ENCODE data around the gene TGFBR3L. TPM values are rescaled to one million over a fixed set of nuclear protein-coding genes. Genes with fewer than 3 reads are reported as not detected.
"Not testable (repeated sequence)": the region's sequence is repeated elsewhere in the genome, so short reads cannot be mapped to it uniquely, and the experiment has no call there.

Gene TGFBR3L
- total RNA-seq, 2 donors from 2014 or later = 7.4 to 9.7 TPM

- ATAC-seq (replicated peaks in 1 of 2) (no peak), DNase-seq (no peak)
- H3K27me3 Mint-ChIP-seq (ENCODE audit: low read depth) = no peaks in the 10 kb centered on the region
- H3K36me3 Mint-ChIP-seq (ENCODE audit: insufficient read depth in 2 of 2) = no peaks in the 10 kb centered on the region
- peak overlapping the region; percentile 59 to 82 for H3K4me3 Mint-ChIP-seq
- H3K9me3 Mint-ChIP-seq = no peaks in the 10 kb centered on the region
- no peak overlapping the region for H3K27ac Mint-ChIP-seq
- peaks cover 16% of the 10 kb centered on the region for H3K4me1 Mint-ChIP-seq (ENCODE audit: low read depth)
Observed at GRCh38 chr19:7926727-7927604, 12.3 kb downstream of the TGFBR3L start.

GRCh38 chr19:7927605-7928333, 13.1 kb downstream of the TGFBR3L start:
- H3K4me3 Mint-ChIP-seq = no peak overlapping the region
- no peaks in the 10 kb centered on the region for H3K9me3 Mint-ChIP-seq
- H3K4me1 Mint-ChIP-seq (ENCODE audit: low read depth) = peaks cover 16% of the 10 kb centered on the region
- H3K27me3 Mint-ChIP-seq (ENCODE audit: low read depth) = no peaks in the 10 kb centered on the region
- no peaks in the 10 kb centered on the region for H3K36me3 Mint-ChIP-seq (ENCODE audit: insufficient read depth in 2 of 2)
- DNase-seq (no peak), ATAC-seq (replicated peaks in 1 of 2) (no peak)
- H3K27ac Mint-ChIP-seq = no peak overlapping the region

GRCh38 chr19:7928334-7928706, 13.7 kb downstream of the TGFBR3L start:
- H3K4me3 Mint-ChIP-seq = no peak overlapping the region
- no peaks in the 10 kb centered on the region for H3K27me3 Mint-ChIP-seq (ENCODE audit: low read depth)
- ATAC-seq (replicated peaks in 1 of 2) = no peak
- H3K36me3 Mint-ChIP-seq (ENCODE audit: insufficient read depth in 2 of 2) = no peaks in the 10 kb centered on the region
- peaks cover 16% of the 10 kb centered on the region for H3K4me1 Mint-ChIP-seq (ENCODE audit: low read depth)
- no peaks in the 10 kb centered on the region for H3K9me3 Mint-ChIP-seq
- no peak for DNase-seq
- peak overlapping the region; percentile 34 for H3K27ac Mint-ChIP-seq

DNA sequence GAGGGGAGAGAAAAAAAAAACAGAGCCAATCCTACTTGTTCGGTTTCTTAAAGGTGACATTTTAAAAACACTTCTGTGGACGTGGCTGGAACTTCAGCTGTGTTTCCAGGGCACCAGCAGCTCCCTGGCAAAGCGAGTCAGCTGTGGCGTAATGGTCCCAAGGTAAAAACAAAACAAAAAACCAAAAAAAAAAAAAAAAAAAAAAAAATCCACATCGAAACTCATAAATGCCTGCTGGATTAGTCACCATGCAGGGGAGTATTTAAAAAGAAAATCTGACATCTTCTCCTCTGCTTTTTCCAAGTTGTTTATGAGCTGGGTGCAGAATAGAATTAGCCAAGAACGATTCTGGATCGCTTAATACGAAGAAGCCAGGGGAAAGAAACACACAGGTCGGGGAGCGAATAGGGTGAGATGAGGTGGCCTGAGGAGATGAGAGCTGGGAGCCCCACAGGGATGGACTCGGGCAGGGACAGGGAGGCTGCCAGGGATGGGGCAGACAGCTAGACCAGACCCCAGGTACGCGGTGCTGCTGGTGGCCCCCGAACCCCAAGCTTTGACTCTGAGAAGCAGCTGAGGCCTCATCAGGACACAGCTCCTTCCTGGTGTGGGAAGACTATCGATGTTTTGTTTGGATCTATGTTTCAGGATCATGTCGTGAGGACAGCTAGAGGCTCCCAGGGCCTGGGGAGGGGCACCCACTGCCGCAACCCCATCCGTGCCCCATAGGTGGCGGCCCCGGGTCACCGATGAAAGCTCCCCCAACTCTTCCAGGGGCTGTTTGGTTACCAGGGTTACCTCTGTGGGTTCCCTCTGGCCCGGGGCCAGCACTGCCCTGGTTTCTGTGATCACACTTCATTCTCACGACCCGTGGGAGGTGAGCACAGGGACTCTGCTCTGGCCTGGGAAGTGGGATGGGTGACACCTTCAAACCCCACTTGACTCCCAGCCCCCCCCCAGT, 14.4 kb downstream of the TGFBR3L start:
- peak; percentile 81 to 84 for DNase-seq
- H3K4me3 Mint-ChIP-seq = no peak overlapping the region
- H3K4me1 Mint-ChIP-seq (ENCODE audit: low read depth) = peaks cover 16% of the 10 kb centered on the region
- peaks cover 0 to 1% of the 10 kb centered on the region in 2 donors for H3K36me3 Mint-ChIP-seq (ENCODE audit: insufficient read depth in 2 of 2)
- no peak overlapping the region for H3K27ac Mint-ChIP-seq
- ATAC-seq (replicated peaks in 1 of 2) = peak; percentile 47 to 57
- no peaks in the 10 kb centered on the region for H3K9me3 Mint-ChIP-seq
- no peaks in the 10 kb centered on the region for H3K27me3 Mint-ChIP-seq (ENCODE audit: low read depth)

GRCh38 chr19:7930030-7930429, 15.4 kb downstream of the TGFBR3L start:
- H3K27me3 Mint-ChIP-seq (ENCODE audit: low read depth); H3K36me3 Mint-ChIP-seq (ENCODE audit: insufficient read depth in 2 of 2); ATAC-seq (replicated peaks in 1 of 2); DNase-seq; H3K4me3 Mint-ChIP-seq; H3K9me3 Mint-ChIP-seq; H3K27ac Mint-ChIP-seq: not testable (repeated sequence)
- H3K4me1 Mint-ChIP-seq (ENCODE audit: low read depth) = peaks cover 16% of the 10 kb centered on the region

GRCh38 chr19:7930765-7931164, 16.1 kb downstream of the TGFBR3L start:
- no peak overlapping the region for H3K4me3 Mint-ChIP-seq
- DNase-seq = no peak
- no peaks in the 10 kb centered on the region for H3K27me3 Mint-ChIP-seq (ENCODE audit: low read depth)
- H3K27ac Mint-ChIP-seq = no peak overlapping the region
- peaks cover 16% of the 10 kb centered on the region for H3K4me1 Mint-ChIP-seq (ENCODE audit: low read depth)
- no peaks in the 10 kb centered on the region for H3K9me3 Mint-ChIP-seq
- peaks cover 0 to 3% of the 10 kb centered on the region in 2 donors for H3K36me3 Mint-ChIP-seq (ENCODE audit: insufficient read depth in 2 of 2)
- ATAC-seq (replicated peaks in 1 of 2) = no peak

DNA sequence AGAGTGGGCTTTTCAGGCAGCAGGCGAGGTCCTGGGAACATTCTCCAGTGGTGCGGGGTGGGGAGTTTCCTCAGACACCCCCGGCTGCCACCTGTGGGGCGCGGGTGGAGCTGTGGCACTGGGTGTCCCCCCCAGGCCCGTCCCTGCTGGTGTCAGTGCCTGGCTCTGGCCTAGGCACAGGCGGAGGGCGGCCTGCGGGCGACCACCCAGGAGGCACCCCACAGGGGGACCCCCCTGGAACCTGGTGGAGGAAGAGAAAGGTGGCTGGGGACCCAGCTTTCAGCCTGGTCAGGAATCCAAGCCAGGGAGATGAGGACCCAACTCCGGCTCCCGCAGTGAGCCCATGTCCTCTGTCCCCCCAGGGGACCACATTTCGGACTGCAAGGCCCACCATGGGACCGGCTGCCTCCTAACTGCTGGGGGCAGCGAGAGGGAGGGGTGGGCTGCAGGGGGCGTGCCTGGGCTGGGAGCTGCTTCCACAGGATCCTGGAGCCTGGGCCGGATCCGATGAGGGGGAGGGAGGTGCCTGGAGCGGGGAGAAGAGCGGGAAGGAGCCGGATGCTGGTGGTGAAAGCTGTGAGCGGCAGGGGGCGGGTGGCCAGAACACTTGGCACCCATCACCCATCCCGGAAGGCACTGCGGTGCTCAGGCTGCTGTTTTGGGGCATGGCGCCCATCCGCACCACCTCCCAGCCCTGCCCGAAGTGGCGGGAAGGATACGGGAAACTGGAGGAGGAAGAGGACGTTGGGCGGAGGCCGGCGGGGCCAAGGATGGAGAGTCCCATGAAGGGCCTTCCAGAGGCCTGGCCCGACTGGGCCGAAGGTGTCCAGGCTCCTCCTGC, 16.8 kb downstream of the TGFBR3L start:
- Mint-ChIP-seq H3K4me1 (ENCODE audit: low read depth) (peaks cover 13% of the 10 kb centered on the region), H3K9me3 (no peaks in the 10 kb centered on the region), H3K36me3 (ENCODE audit: insufficient read depth in 2 of 2) (peaks cover 0 to 8% of the 10 kb centered on the region in 2 donors), H3K27ac (no peak overlapping the region), H3K27me3 (ENCODE audit: low read depth) (no peaks in the 10 kb centered on the region), H3K4me3 (no peak overlapping the region)
- no peak for DNase-seq
- no peak for ATAC-seq (replicated peaks in 1 of 2)

GRCh38 chr19:7932276-7932929, 17.8 kb downstream of the TGFBR3L start:
- Mint-ChIP-seq H3K36me3 (ENCODE audit: insufficient read depth in 2 of 2) (peaks cover 0 to 8% of the 10 kb centered on the region in 2 donors), H3K4me1 (ENCODE audit: low read depth) (peaks cover 10% of the 10 kb centered on the region), H3K4me3 (no peak overlapping the region), H3K9me3 (no peaks in the 10 kb centered on the region), H3K27me3 (ENCODE audit: low read depth) (no peaks in the 10 kb centered on the region), H3K27ac (no peak overlapping the region)
- no peak for DNase-seq
- no peak for ATAC-seq (replicated peaks in 1 of 2)

- Mint-ChIP-seq H3K9me3 (no peaks in the 10 kb centered on the region), H3K4me3 (no peak overlapping the region), H3K4me1 (ENCODE audit: low read depth) (peaks cover 10% of the 10 kb centered on the region), H3K27me3 (ENCODE audit: low read depth) (no peaks in the 10 kb centered on the region), H3K27ac (no peak overlapping the region), H3K36me3 (ENCODE audit: insufficient read depth in 2 of 2) (peaks cover 0 to 11% of the 10 kb centered on the region in 2 donors)
- no peak for DNase-seq
- no peak for ATAC-seq (replicated peaks in 1 of 2)
Observed at GRCh38 chr19:7932930-7933300, 18.3 kb downstream of the TGFBR3L start.

GRCh38 chr19:7933411-7933810, 18.8 kb downstream of the TGFBR3L start:
- H3K9me3 Mint-ChIP-seq = no peaks in the 10 kb centered on the region
- H3K27me3 Mint-ChIP-seq (ENCODE audit: low read depth) = no peaks in the 10 kb centered on the region
- ATAC-seq (replicated peaks in 1 of 2) (no peak), DNase-seq (no peak)
- H3K27ac Mint-ChIP-seq = no peak overlapping the region
- peaks cover 10% of the 10 kb centered on the region for H3K4me1 Mint-ChIP-seq (ENCODE audit: low read depth)
- H3K36me3 Mint-ChIP-seq (ENCODE audit: insufficient read depth in 2 of 2) = peaks cover 0 to 14% of the 10 kb centered on the region in 2 donors
- no peak overlapping the region for H3K4me3 Mint-ChIP-seq

GRCh38 chr19:7933828-7934725, 19.4 kb downstream of the TGFBR3L start:
- H3K4me3 Mint-ChIP-seq = no peak overlapping the region
- H3K36me3 Mint-ChIP-seq (ENCODE audit: insufficient read depth in 2 of 2) = peaks cover 0 to 18% of the 10 kb centered on the region in 2 donors
- H3K27ac Mint-ChIP-seq = no peak overlapping the region
- H3K27me3 Mint-ChIP-seq (ENCODE audit: low read depth) = no peaks in the 10 kb centered on the region
- no peak for ATAC-seq (replicated peaks in 1 of 2)
- H3K9me3 Mint-ChIP-seq = no peaks in the 10 kb centered on the region
- H3K4me1 Mint-ChIP-seq (ENCODE audit: low read depth) = peaks cover 10% of the 10 kb centered on the region
- no peak for DNase-seq

Measured in activated T-cell treated with anti-CD3 and anti-CD28 coated beads, Interleukin-2, amount 50 U/mL, for 72 hours (primary cell).